HCT116 (cell line): ENCODE measurements around the gene CDH2. TPM values are rescaled to one million over a fixed set of nuclear protein-coding genes. Genes with fewer than 3 reads are reported as not detected.

Source experiments
- ATAC-seq: fragments of 200-7000 bp; cut with Tn5 transposase; 2 replicates; pipeline ENCODE4 v1.9.1; 2020; ENCODE audit warnings: mild to moderate bottlenecking, moderate library complexity
- BruUV-seq: library from RNA; stranded (reverse); fragments of 400-500 nt; replicated peaks from 2 replicates; lab custom pipeline; 2021; lab: Mats Ljungman, UMichigan
- CTCF ChIA-PET: fragments of 300-600 bp; sonication (Branson Sonifier 250); formaldehyde crosslinking; loops from one replicate; lab custom pipeline; 2021; ENCODE audit warnings: antibody characterized with exemption; lab: Charles Lee
- POLR2A ChIA-PET: fragments of 300-600, 350-600 bp; sonication (Branson Sonifier 250); formaldehyde crosslinking; loops from one replicate; lab custom pipeline; 2021; ENCODE audit warnings: antibody characterized with exemption; lab: Charles Lee
- RAD21 ChIA-PET, 2 experiments: fragments of 300-600 bp; sonication (Branson Sonifier 250); formaldehyde crosslinking; loops; one replicate each; lab custom pipeline; 2023; ENCODE audit warnings: low total read pairs in 2 of 2; ENCODE audit not compliant: uncharacterized antibody in 2 of 2, unreplicated experiment in 2 of 2, low non-redundant PET in 1 of 2; lab: Charles Lee
- DNase-seq: peaks from one replicate; pipeline ENCODE4 v3.0.0-alpha.2; 2010; ENCODE audit warnings: low read depth, low spot score
- H2AFZ ChIP-seq: fragments of 200-600 bp; shearing (Covaris generic), sonication (generic); 2 replicates; pipeline ENCODE4 v1.6.1; 2017; ENCODE audit warnings: low read depth, mixed run types, mixed read lengths, antibody characterized with exemption, low read length; ENCODE audit not compliant: poor library complexity, severe bottlenecking
- H3K27ac ChIP-seq: 2 replicates; pipeline ENCODE4 v1.5.1; 2012; ENCODE audit warnings: low read depth, low read length
- H3K27me3 ChIP-seq: fragments of 200-600 bp; sonication (generic); 2 replicates; pipeline ENCODE4 v1.6.1; 2016; ENCODE audit warnings: mixed run types, low read length, mixed read lengths; ENCODE audit not compliant: insufficient read depth
- H3K36me3 ChIP-seq, 2 experiments: fragments of 200-500 bp in 1 of 2; fragments of 200-600 bp in 1 of 2; sonication (Bioruptor generic) in 1 of 2; sonication (generic) in 1 of 2; 2 replicates each; pipeline versions ENCODE4 v1.5.1 to v1.6.1; 2014 to 2016; ENCODE audit warnings: low read length in 2 of 2, inconsistent platforms in 1 of 2, mixed read lengths in 1 of 2, mixed run types in 1 of 2; ENCODE audit not compliant: insufficient read depth in 2 of 2, control insufficient read depth in 1 of 2
- H3K4me1 ChIP-seq, 2 experiments: fragments of 200-600 bp in 1 of 2; sonication (generic) in 1 of 2; 2 replicates each; pipeline versions ENCODE4 v1.5.1 to v1.6.1; 2012 to 2017; ENCODE audit warnings: low read length in 2 of 2, inconsistent platforms in 1 of 2, mild to moderate bottlenecking in 1 of 2, mixed read lengths in 1 of 2, mixed run types in 1 of 2, moderate library complexity in 1 of 2; ENCODE audit not compliant: insufficient read depth in 2 of 2, control insufficient read depth in 1 of 2
- H3K4me2 ChIP-seq: fragments of 200-600 bp; sonication (generic); 2 replicates; pipeline ENCODE4 v1.6.1; 2017; ENCODE audit warnings: mixed run types, low read length, mixed read lengths
- H3K4me3 ChIP-seq, 2 experiments: fragments of 200-600 bp in 1 of 2; sonication (generic) in 1 of 2; replicated peaks in 1 of 2; 2 replicates each; pipeline ENCODE4 v1.5.1; 2011 to 2016; ENCODE audit warnings: low read length in 2 of 2, control low read depth in 1 of 2, low read depth in 1 of 2, mild to moderate bottlenecking in 1 of 2, mixed read lengths in 1 of 2, mixed run types in 1 of 2
- H3K79me2 ChIP-seq: fragments of 200-600 bp; sonication (generic); 2 replicates; pipeline ENCODE4 v1.6.1; 2017; ENCODE audit warnings: mild to moderate bottlenecking, mixed run types, low read length, moderate library complexity, mixed read lengths; ENCODE audit not compliant: insufficient read depth
- H3K9ac ChIP-seq: fragments of 200-600 bp; sonication (generic); 2 replicates; pipeline ENCODE4 v1.6.1; 2016; ENCODE audit warnings: low read length, mixed read lengths
- H3K9me2 ChIP-seq: fragments of 200-600 bp; sonication (generic), shearing (Covaris generic); 2 replicates; pipeline ENCODE4 v1.6.1; 2017; ENCODE audit warnings: mixed run types, mild to moderate bottlenecking, moderate library complexity; ENCODE audit not compliant: insufficient read depth
- H3K9me3 ChIP-seq, 2 experiments: fragments of 200-500 bp in 1 of 2; fragments of 200-600 bp in 1 of 2; sonication (Bioruptor generic) in 1 of 2; sonication (generic) in 1 of 2; 2 replicates each; pipeline ENCODE4 v1.6.1; 2014 to 2017; ENCODE audit warnings: low read length in 2 of 2, mixed read lengths in 2 of 2, inconsistent platforms in 1 of 2, low read depth in 1 of 2, mild to moderate bottlenecking in 1 of 2, mixed run types in 1 of 2, moderate library complexity in 1 of 2; ENCODE audit not compliant: control insufficient read depth in 1 of 2, insufficient read depth in 1 of 2
- H4K20me1 ChIP-seq: fragments of 200-600 bp; sonication (generic), shearing (Covaris generic); 2 replicates; pipeline ENCODE4 v1.6.1; 2017; ENCODE audit warnings: mixed run types, mild to moderate bottlenecking, moderate library complexity; ENCODE audit not compliant: insufficient read depth
- POLR2A ChIP-seq: IDR thresholded peaks from 2 replicates; pipeline ENCODE4 v1.7.0; 2011; ENCODE audit warnings: borderline replicate concordance; ENCODE audit not compliant: insufficient read depth, insufficient read length; ENCODE audit errors: extremely low read depth
- TCF7L2 ChIP-seq: IDR thresholded peaks from 2 replicates; pipeline ENCODE4 v1.7.0; 2011; ENCODE audit warnings: borderline replicate concordance, inconsistent platforms; ENCODE audit not compliant: insufficient read depth, insufficient read length; ENCODE audit errors: extremely low read depth
- ZFX ChIP-seq: fragments of 450-650 bp; IDR thresholded peaks from 2 replicates; pipeline ENCODE4 v1.6.1; 2017
- intact Hi-C: fragments of 100-400 bp; cut with micrococcal nuclease; formaldehyde crosslinking; loops from 2 replicates; pipeline ENCODE4 v1.10.0; 2022
- total RNA-seq: library from RNA; stranded (reverse); gene quantifications from one replicate; pipeline ENCODE4 v1.2.1, GENCODE V29; 2021; ENCODE audit not compliant: unreplicated experiment

CDH2 gene
- total RNA-seq, 1 experiment from 2014 or later = 0.15 TPM

DNA sequence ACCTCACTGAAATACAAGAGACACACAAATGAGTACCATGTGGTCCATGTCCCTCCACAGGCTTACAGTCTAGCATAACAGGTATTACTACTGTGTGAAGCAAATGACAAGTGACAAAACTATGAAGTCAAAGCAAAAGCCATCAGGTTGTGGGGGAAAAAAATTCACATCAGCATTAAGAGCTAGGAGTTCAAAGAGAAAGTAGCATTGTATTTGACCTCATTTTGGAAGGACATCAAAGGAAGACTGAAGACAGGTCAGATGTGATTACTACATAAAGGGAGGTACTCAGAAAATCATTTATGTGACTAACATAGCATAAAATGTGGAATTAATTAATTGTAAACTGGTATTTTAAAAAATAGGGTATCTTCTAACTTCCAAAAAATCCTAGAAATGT lies 224.2 kb downstream of the CDH2 start:
- H3K27me3 ChIP-seq = no peaks in the 10 kb centered on the region
- no peaks in the 10 kb centered on the region for H3K79me2 ChIP-seq
- intact Hi-C loops = no loop called here
- ATAC-seq = no peak
- ChIA-PET POLR2A (no interaction called here), RAD21 (no interaction called here), CTCF (no interaction called here)
- no peaks in the 10 kb centered on the region for H4K20me1 ChIP-seq
- no TSS peak for BruUV-seq
- DNase-seq = no peak
- no peaks in the 10 kb centered on the region for H3K4me1 ChIP-seq
- no peak overlapping the region for H3K4me3 ChIP-seq
- H3K9ac ChIP-seq = no peak overlapping the region
- no peaks in the 10 kb centered on the region for H3K36me3 ChIP-seq
- H3K4me2 ChIP-seq = no peak overlapping the region
- TF ChIP-seq POLR2A = no peak
- peak; percentile 22 for TF ChIP-seq TCF7L2
- TF ChIP-seq, all 23 proteins: peak for 1
- H3K9me3 ChIP-seq = no peaks in the 10 kb centered on the region
- H2AFZ ChIP-seq = no peak overlapping the region
- no peaks in the 10 kb centered on the region for H3K9me2 ChIP-seq
- no peak overlapping the region for H3K27ac ChIP-seq

GRCh38 chr18:27950648-27951228 lies 226.2 kb downstream of the CDH2 start:
- Histone ChIP-seq H3K9me3 (no peaks in the 10 kb centered on the region), H3K27me3 (no peaks in the 10 kb centered on the region), H3K4me2 (no peak overlapping the region), H2AFZ (no peak overlapping the region), H3K9ac (no peak overlapping the region), H3K27ac (no peak overlapping the region), H3K4me3 (no peak overlapping the region), H3K9me2 (no peaks in the 10 kb centered on the region), H3K4me1 (no peaks in the 10 kb centered on the region), H3K36me3 (no peaks in the 10 kb centered on the region), H4K20me1 (no peaks in the 10 kb centered on the region), H3K79me2 (no peaks in the 10 kb centered on the region)
- ChIA-PET POLR2A (no interaction called here), RAD21 (no interaction called here), CTCF (no interaction called here)
- ATAC-seq = no peak
- BruUV-seq = no TSS peak
- TF ChIP-seq ZFX = no peak
- no peak for DNase-seq
- intact Hi-C loops = no loop called here
